CD4-positive, alpha-beta memory T cell (primary cell): ENCODE data around the gene DNAH5. TPM values are rescaled to one million over a fixed set of nuclear protein-coding genes. Genes with fewer than 3 reads are reported as not detected.

Experiments
- CTCF ChIA-PET: fragments of 350-600 bp; sonication (Branson Sonifier 250); formaldehyde crosslinking; loops from one replicate; lab custom pipeline; 2021; ENCODE audit warnings: inconsistent platforms; ENCODE audit not compliant: partially characterized antibody; lab: Charles Lee
- POLR2A ChIA-PET: fragments of 350-600 bp; sonication (Branson Sonifier 250); formaldehyde crosslinking; loops from one replicate; lab custom pipeline; 2021; ENCODE audit not compliant: partially characterized antibody; lab: Charles Lee
- DNase-seq, 5 donors: peaks; one replicate each; pipeline versions ENCODE4 v3.0.0 to v3.0.0-alpha.2; 2020 to 2022; ENCODE audit warnings: mixed read lengths in 1 of 5
- H3K27ac ChIP-seq: one replicate; pipeline ENCODE4 v1.7.0; 2013; ENCODE audit warnings: low read depth, low read length
- H3K27me3 ChIP-seq: 2 replicates; pipeline ENCODE4 v1.7.0; 2013; ENCODE audit warnings: mild to moderate bottlenecking, low read length, moderate library complexity; ENCODE audit not compliant: insufficient read depth
- H3K36me3 ChIP-seq: 2 replicates; pipeline ENCODE4 v1.7.0; 2013; ENCODE audit warnings: mild to moderate bottlenecking, low read length, moderate library complexity; ENCODE audit not compliant: insufficient read depth
- H3K4me1 ChIP-seq: 2 replicates; pipeline ENCODE4 v1.7.0; 2013; ENCODE audit warnings: mild to moderate bottlenecking, low read length, moderate library complexity; ENCODE audit not compliant: insufficient read depth
- H3K4me3 ChIP-seq, 2 donors: one replicate each; pipeline ENCODE4 v1.7.0; 2013; ENCODE audit warnings: low read length in 2 of 2, mild to moderate bottlenecking in 1 of 2
- H3K9me3 ChIP-seq, 2 donors: one replicate each; pipeline ENCODE4 v1.7.0; 2013; ENCODE audit warnings: low read length in 2 of 2, control low read depth in 1 of 2; ENCODE audit not compliant: control insufficient read depth in 1 of 2
- H3K27ac Mint-ChIP-seq, 7 donors: one replicate each; pipeline ENCODE4 v1.8.0; 2020 to 2021; ENCODE audit warnings: mixed read lengths in 7 of 7, mild to moderate bottlenecking in 6 of 7, inconsistent platforms in 3 of 7, moderate library complexity in 3 of 7
- H3K27me3 Mint-ChIP-seq, 2 donors: one replicate each; pipeline ENCODE4 v1.8.0; 2020 to 2021; ENCODE audit warnings: mixed read lengths in 2 of 2
- H3K36me3 Mint-ChIP-seq, 2 donors: one replicate each; pipeline ENCODE4 v1.8.0; 2020 to 2021; ENCODE audit warnings: mixed read lengths in 2 of 2, inconsistent platforms in 1 of 2, mild to moderate bottlenecking in 1 of 2
- H3K4me1 Mint-ChIP-seq, 4 donors: one replicate each; pipeline ENCODE4 v1.8.0; 2020 to 2021; ENCODE audit warnings: mixed read lengths in 4 of 4, mild to moderate bottlenecking in 1 of 4
- H3K4me3 Mint-ChIP-seq, 8 donors: one replicate each; pipeline ENCODE4 v1.8.0; 2020 to 2021; ENCODE audit warnings: mixed read lengths in 8 of 8, mild to moderate bottlenecking in 7 of 8, moderate library complexity in 6 of 8, inconsistent platforms in 3 of 8
- H3K9me3 Mint-ChIP-seq, 8 donors: one replicate each; pipeline ENCODE4 v1.8.0; 2020 to 2021; ENCODE audit warnings: mixed read lengths in 8 of 8, mild to moderate bottlenecking in 5 of 8, inconsistent platforms in 3 of 8, moderate library complexity in 1 of 8
- intact Hi-C: fragments of 100-400 bp; cut with micrococcal nuclease; formaldehyde crosslinking; loops from one replicate; pipeline ENCODE4 v1.15.1; 2023
- polyA plus RNA-seq, 2 donors: library from polyadenylated mRNA; unstranded; fragments of 300-500 nt; fragmentation: Illumina TruSeq; gene quantifications; one replicate each; pipeline ENCODE4 v1.2.3, GENCODE V29; 2021
- total RNA-seq, 2 experiments: library from RNA; stranded (reverse); gene quantifications; one replicate each; pipeline ENCODE4 v1.2.3, GENCODE V29; 2021

Gene DNAH5
- total and polyA plus RNA-seq, 4 experiments from 2014 or later: not detected

DNA sequence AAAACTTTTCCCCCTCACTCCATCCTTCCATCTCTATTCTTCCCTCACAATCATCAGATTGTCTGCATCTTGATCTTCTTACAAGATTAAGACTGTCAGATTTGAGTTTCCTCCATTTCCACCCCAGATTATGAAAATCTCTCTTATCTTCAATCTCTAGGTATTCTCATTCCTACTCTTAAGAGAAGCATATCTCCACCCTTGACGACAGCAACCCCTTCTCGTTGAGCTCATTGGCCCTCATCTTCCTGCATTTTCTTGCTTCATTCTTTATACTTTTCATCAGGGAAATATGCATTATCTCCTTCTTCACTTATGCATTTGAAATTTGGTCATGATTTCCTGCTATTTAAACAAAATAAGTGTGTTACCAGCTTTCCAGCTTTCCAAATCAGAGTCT lies 301.3 kb downstream of the DNAH5 start:
- Mint-ChIP-seq H3K36me3 (no peaks in the 10 kb centered on the region), H3K4me1 (no peaks in the 10 kb centered on the region), H3K4me3 (no peak overlapping the region), H3K9me3 (peaks cover 0 to 9% (median 7%) of the 10 kb centered on the region in 8 donors), H3K27me3 (no peaks in the 10 kb centered on the region), H3K27ac (no peak overlapping the region)
- no peaks in the 10 kb centered on the region for H3K4me1 ChIP-seq
- POLR2A ChIA-PET: no interaction called here
- intact Hi-C loops: no loop called here
- H3K4me3 ChIP-seq: no peak overlapping the region
- no peak overlapping the region for H3K27ac ChIP-seq
- H3K9me3 ChIP-seq: no peaks in the 10 kb centered on the region
- no peaks in the 10 kb centered on the region for H3K36me3 ChIP-seq
- no peak for DNase-seq
- no peaks in the 10 kb centered on the region for H3K27me3 ChIP-seq
- CTCF ChIA-PET: no interaction called here

Other genes starting within 250 kb of the DNAH5 start
- 10 to 100 TPM in 1 of 2 experiments, 1 to 10 TPM in 1; 9.7 to 11.5 TPM for gene TRIO, start 198.7 kb upstream of the DNAH5 start, total RNA-seq
- under 1 TPM in 1 of 2 donors, not detected in 1; 0.09 TPM for gene TRIO, start 198.7 kb upstream of the DNAH5 start, polyA plus RNA-seq